GM13977 (cell line): ENCODE results near the gene ARID1B.

Experiments
- DNase-seq: peaks from one replicate; pipeline ENCODE4 v3.0.0; 2012; ENCODE audit warnings: low spot score
- in situ Hi-C: fragments of 300-500 bp; cut with MboI; formaldehyde crosslinking; loops from one replicate; pipeline ENCODE4 v1.12.0; 2022; ENCODE audit warnings: low sequenced_read_pairs, low pct_unique_long_range_greater_than_20kb, mixed read lengths, inconsistent platforms; ENCODE audit not compliant: unreplicated experiment
- TF ChIP-seq, protein P1 (sequence below): IDR thresholded peaks from 2 replicates; pipeline ENCODE4 v1.5.1; 2012; ENCODE audit warnings: mild to moderate bottlenecking, control low read depth; ENCODE audit not compliant: insufficient read depth; ENCODE audit errors: extremely low read depth, missing control alignments

Gene ARID1B

DNA sequence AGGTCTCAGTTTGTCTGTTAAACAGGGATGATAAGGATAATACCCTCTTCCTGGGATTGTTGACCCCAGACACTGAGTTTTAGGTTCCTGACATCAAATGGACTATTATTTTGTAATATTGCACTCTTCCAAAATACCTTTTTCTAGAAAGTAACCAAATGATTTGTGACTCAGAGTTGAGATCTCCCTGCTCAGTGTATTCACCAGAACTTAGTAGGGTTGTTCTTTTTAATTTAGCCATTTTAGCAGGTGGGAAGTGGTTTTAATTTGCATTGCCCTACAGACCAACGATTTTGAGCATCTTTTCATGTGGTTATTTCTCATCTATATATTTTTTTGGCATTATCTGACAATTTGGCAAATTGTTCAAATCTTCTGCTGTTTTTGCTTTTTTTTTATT is 471.1 kb downstream of the ARID1B start:
- DNase-seq: no peak
- in situ Hi-C loops: no loop called here
- TF ChIP-seq, protein P1, sequence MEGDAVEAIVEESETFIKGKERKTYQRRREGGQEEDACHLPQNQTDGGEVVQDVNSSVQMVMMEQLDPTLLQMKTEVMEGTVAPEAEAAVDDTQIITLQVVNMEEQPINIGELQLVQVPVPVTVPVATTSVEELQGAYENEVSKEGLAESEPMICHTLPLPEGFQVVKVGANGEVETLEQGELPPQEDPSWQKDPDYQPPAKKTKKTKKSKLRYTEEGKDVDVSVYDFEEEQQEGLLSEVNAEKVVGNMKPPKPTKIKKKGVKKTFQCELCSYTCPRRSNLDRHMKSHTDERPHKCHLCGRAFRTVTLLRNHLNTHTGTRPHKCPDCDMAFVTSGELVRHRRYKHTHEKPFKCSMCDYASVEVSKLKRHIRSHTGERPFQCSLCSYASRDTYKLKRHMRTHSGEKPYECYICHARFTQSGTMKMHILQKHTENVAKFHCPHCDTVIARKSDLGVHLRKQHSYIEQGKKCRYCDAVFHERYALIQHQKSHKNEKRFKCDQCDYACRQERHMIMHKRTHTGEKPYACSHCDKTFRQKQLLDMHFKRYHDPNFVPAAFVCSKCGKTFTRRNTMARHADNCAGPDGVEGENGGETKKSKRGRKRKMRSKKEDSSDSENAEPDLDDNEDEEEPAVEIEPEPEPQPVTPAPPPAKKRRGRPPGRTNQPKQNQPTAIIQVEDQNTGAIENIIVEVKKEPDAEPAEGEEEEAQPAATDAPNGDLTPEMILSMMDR: no peak

DNA sequence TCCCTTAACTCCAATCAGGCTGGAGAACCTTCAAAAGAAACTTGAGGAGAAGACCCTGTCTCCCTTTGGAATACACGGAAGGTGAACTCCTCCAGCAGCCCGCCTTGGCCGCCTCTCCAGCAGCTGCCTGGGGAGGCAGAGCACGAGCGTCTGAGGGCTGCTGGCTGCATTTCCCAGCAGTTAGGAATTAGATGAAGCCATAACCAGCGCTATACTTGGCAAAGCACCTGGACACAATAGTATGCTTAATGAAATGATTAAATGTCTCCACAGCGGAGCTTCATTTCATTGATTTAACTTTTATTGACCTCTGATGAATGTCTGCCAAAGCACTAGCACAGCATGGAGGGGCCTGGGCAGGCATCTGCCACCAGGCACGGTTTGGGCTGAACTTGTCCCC is 472.6 kb downstream of the ARID1B start:
- TF ChIP-seq, protein P1: no peak
- in situ Hi-C loops: no loop called here
- DNase-seq: no peak

DNA sequence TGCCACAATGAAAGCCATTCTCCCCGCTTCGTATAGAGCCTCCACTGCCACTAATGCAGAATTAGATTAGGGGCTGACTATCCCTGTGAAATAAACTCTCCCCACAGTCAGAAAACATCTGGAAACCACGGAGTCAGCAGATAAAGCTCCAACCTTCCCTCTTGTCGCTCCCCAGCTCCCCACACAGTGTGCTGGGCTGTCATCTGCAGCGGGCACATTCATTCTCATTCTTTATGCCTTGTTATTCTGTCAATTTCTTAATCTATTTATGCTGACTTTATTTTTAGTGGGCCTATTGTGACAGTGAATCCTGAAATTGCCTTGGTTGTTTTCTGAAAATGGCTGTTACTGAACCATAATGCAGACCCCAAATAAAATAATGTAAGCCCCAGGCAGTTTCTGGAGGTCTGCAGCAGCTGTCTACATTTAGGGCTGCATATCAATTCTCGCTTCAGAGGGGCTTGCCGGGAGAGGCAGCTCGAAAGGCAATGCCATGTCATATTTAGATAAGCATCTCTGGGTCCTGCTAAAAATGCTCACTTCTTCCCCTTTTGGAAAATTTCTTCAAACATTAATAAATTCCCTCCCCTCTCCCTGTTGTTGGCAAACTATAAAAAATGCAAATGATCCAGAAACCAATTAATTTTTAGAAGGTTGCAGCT is 474.5 kb downstream of the ARID1B start:
- DNase-seq: no peak
- in situ Hi-C loops: no loop called here

DNA sequence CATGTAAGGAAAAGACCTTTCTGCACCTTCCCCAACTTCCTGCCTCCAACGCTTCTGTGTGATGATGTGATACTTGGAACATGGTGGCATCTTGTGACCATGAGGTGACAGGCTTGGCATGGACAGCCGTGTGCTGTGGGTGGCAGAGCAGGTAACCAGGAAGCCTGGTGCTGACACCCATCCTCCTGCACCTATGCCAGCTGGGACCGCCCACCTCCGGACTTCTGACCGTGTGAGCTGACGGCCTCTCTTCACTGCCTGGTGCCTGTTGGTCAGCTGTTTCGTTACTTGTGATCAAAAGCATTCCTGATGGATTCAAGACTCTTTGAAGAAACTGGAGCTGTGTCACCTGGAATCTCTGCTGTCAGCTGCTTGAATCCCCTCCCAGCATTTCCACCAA is 475.8 kb downstream of the ARID1B start:
- in situ Hi-C loops: no loop called here
- no peak for DNase-seq
- TF ChIP-seq, protein P1: no peak

More for the DNA sequence above, 474.5 kb downstream of the ARID1B start:
- TF ChIP-seq, protein P1: no peak

DNA sequence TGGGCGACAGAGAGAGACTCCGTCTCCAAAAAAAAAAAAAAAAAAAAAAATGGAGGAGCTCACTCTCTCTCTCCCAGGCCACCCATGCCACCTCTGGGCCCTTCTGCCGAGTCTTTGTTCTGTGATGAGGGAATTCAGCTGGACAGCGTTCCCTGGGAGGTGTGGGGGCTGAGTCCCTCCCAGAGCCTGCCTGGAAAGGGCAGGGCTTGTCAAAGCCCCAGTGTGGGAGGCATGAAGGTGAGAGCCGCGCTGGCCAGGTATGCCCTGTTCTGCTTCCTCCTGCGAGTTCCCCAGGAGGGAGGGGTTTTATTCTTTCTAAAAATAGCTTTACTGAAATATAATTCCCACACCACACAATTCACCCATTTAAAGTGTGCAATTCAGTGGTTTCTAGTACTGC is 476.5 kb downstream of the ARID1B start:
- TF ChIP-seq, protein P1: no peak
- in situ Hi-C loops: no loop called here

DNA sequence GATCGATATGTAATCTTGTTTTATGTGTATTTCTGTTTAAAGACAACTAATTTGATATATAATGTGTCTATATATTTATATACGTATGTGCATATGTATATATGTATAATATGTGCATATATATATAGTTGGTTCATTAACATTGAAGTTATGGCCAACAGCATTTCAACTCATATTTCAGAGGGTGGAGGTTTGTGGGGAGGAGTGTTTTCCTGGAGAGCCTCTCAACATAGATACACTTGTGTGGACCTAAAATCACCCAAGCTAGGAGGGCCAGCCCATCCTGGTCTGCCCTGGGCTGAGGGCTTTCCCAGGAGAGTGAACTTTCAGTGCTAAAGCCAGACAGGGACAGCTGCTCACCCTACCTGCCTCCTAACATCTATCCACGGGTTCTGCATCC is 477.4 kb downstream of the ARID1B start:
- TF ChIP-seq, protein P1: no peak
- no peak for DNase-seq
- in situ Hi-C loops: no loop called here

More for the DNA sequence above, 476.5 kb downstream of the ARID1B start:
- no peak for DNase-seq
